VCaP (cell line): ENCODE measurements around the gene ARPP21.

Experiments used
- H3K27ac ChIP-seq: fragments of 450-650 bp; 2 replicates; pipeline ENCODE4 v1.5.1; 2017
- TF ChIP-seq, protein P1 (sequence below): fragments of 450-650 bp; conservative IDR thresholded peaks from 2 replicates; pipeline ENCODE4 v1.5.1; 2017; ENCODE audit warnings: mild to moderate bottlenecking, moderate library complexity

Gene ARPP21

DNA sequence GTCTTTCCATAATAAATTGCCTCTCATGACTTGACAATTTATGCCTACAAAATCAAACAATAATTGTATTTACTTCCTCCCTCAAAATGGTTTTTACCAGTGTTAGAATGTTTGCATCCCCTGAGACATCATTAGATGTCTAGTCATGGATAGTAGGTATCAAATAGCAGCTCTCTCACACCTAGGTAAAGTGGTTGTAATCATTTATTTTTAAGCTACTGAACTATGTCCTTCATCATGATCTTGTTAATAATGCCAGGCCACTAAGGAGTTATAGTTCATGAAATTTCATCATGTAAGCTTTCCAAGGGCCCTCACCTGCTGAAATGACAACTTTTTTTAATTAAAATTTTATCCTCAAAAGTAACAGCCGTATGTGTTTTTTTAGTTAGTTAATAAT lies 134.1 kb downstream of the ARPP21 start:
- no peak overlapping the region for H3K27ac ChIP-seq
- TF ChIP-seq, protein P1, sequence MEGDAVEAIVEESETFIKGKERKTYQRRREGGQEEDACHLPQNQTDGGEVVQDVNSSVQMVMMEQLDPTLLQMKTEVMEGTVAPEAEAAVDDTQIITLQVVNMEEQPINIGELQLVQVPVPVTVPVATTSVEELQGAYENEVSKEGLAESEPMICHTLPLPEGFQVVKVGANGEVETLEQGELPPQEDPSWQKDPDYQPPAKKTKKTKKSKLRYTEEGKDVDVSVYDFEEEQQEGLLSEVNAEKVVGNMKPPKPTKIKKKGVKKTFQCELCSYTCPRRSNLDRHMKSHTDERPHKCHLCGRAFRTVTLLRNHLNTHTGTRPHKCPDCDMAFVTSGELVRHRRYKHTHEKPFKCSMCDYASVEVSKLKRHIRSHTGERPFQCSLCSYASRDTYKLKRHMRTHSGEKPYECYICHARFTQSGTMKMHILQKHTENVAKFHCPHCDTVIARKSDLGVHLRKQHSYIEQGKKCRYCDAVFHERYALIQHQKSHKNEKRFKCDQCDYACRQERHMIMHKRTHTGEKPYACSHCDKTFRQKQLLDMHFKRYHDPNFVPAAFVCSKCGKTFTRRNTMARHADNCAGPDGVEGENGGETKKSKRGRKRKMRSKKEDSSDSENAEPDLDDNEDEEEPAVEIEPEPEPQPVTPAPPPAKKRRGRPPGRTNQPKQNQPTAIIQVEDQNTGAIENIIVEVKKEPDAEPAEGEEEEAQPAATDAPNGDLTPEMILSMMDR: no peak

DNA sequence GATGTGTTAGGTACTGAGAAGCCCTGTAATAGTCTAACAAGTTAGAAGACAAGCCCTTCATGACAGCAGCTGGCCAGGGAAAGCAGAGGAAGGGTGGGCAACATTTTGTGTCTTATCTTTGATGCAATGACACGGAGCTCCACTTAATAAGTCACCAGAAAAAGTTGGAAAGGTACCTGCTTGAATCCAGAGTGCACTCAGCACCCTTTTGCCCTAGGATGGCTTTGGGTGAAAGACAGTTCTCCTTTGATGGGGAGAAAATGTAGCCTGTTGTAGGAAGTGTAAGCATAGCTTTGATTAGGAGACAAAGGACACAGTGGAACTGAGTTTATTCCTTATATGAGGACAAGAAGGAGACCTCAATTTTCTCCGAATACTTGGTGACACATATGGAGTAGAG lies 137.0 kb downstream of the ARPP21 start:
- H3K27ac ChIP-seq: no peak overlapping the region
- TF ChIP-seq, protein P1: no peak

DNA sequence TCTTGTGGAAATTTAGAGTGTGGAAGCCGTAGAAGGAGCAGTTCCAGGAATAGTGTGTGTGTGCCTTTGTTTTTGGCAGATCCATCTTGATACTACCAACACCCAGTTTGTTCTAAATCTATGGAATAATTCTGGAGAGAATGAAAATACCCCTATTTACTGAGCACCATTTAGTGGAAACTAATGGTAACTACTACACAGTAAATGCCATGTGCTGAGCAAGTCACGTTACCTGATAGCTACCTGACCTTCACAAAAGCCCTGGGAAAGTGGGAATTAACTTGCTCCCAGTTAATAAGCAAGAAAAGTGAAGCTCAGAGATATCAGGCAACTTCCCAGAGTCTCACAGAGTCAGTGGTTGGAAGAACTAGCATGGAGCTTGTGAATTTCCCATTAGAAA lies 137.7 kb downstream of the ARPP21 start:
- TF ChIP-seq, protein P1: no peak
- H3K27ac ChIP-seq: no peak overlapping the region

DNA sequence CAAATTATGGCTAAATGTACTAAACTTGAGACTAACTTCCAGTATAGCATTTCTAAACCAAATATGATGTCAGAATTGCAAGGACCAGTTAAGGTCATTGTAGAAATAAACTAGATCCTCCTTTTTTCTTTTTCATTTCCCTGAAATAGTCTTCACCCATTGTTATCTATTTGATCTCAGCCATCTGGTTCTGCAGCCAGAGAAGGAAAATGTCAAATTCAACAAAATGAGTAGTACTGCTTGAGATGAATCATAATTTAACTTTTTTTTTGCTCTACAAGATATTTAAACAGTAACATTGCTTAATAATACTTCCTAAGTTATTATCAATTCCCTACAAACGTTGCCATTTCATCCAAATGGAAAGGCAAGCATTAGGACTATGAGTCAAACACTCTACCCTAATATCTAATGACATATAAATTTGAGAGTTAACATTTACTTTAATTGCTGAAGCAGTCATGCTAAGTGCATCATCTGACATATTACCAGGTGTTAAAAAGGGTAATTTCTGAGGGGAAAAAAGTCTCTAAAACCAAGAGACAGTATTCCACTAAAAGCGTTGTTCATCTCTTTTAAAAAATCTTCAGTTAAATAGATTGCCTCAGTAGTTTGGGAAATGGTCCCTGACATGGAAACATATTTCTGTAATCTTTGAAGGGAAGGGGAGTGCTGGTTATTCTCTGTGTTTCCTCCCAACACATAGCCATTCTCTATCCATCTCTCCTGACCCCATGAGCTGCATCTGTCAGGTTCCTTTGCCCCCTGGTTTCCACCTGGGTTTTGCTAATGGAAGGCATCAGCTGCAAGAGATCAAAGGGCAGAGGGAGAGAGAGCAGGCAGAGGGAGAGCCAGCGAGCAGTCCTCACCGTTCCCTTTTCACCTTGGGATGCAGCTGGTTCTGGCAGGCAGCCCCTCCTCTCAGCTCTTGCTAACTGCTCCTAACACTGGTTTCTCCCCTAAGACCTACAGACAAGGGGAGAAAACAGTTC lies 138.5 kb downstream of the ARPP21 start:
- TF ChIP-seq, protein P1: no peak
- H3K27ac ChIP-seq: no peak overlapping the region

DNA sequence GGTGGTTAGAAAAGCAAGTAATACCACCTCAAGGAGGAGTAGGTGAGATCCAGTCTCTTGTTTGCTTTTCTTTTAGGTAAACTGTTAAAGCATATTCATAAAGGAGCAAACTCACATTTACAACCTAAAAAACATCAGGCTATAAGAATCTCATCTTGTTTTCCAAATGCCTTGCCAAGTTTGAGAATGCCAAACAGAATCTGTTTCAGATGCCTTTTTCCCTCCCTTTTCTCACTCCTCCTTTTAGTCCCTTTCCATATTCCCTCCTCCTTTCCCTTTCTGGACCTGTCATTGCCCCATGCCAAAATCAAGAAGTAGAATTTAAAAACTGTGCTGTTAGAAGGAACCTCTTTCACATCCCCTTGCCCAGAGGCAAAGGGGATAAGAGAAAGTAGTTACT lies 140.3 kb downstream of the ARPP21 start:
- TF ChIP-seq, protein P1: no peak
- no peak overlapping the region for H3K27ac ChIP-seq

DNA sequence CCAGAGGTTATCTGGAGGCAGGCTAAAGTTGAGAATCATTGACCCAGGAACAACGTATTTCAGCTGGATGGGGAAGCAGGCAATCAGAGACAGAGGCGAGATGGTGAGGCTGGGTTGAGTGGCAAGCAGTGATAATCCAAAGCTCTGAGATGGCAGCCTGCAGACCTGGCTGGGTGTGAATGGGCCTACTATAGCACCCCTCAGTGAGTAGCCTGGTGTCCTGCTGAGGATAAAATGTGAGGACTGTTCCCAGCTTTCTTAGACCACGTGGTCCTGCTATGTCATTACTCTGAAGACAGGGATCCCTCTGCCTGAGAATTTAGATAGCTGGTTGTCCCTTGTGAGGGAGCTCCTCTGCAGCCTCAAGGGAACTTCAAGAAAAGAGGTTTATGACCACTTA lies 141.5 kb downstream of the ARPP21 start:
- TF ChIP-seq, protein P1: no peak

DNA sequence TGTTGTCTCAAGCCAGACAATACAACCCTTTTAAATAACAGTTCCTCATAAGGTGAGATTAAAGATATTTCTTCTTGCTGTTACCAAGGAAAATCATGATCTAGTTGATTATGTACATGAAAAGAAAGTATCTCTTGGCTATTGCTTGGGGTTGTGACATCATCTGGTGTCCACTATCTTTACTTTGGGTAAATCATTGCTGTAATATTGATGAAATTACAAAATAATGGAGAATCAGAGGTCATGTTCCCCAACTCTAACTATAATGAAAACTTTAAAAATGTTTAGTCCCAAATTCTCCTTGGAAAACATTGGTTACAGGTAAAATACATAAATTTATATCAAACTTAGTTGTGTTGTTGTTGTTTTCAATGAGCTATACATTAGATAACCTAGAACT lies 142.2 kb downstream of the ARPP21 start:
- no peak overlapping the region for H3K27ac ChIP-seq
- TF ChIP-seq, protein P1: no peak

More for the DNA sequence above, 141.5 kb downstream of the ARPP21 start:
- H3K27ac ChIP-seq: no peak overlapping the region
